ENCODE measurements around the gene UBE2S.

UBE2S gene

GRCh38 chr19:55382522-55383054 lies 25.0 kb downstream of the UBE2S start:
- Histone ChIP-seq H3K4me2 (ENCODE audit: low read depth, low read length, poor library complexity, severe bottlenecking) (peak overlapping the region; percentile 91), H4K20me1 (ENCODE audit: insufficient read depth, low read length, poor library complexity, severe bottlenecking) (peaks cover 18% of the 10 kb centered on the region), H2AFZ (ENCODE audit: low read length) (no peak overlapping the region), H3K9me3 (ENCODE audit: insufficient read depth, low read depth, low read length) (no peaks in the 10 kb centered on the region), H3K4me1 (ENCODE audit: insufficient read depth, low read length, poor library complexity, severe bottlenecking) (peaks cover 31% of the 10 kb centered on the region), H3F3A (ENCODE audit: low read depth) (no peaks in the 10 kb centered on the region), H3K4me3 (ENCODE audit: low read length, poor library complexity, severe bottlenecking) (peak overlapping the region; percentile 77), H3K79me2 (ENCODE audit: insufficient read depth, low read length) (peaks cover 32% of the 10 kb centered on the region), H3K27me3 (ENCODE audit: insufficient read depth, low read length, poor library complexity, severe bottlenecking) (no peaks in the 10 kb centered on the region), H3K36me3 (ENCODE audit: insufficient read depth, low read length) (peaks cover 4% of the 10 kb centered on the region; the same call in 1 of the 2 replicates), H3K9me2 (replicated peaks; ENCODE audit: low read depth, low read length) (no peaks in the 10 kb centered on the region), H3K9ac (ENCODE audit: low read depth, low read length, poor library complexity, severe bottlenecking) (peak overlapping the region; percentile 84)
- TF ChIP-seq, protein P1, sequence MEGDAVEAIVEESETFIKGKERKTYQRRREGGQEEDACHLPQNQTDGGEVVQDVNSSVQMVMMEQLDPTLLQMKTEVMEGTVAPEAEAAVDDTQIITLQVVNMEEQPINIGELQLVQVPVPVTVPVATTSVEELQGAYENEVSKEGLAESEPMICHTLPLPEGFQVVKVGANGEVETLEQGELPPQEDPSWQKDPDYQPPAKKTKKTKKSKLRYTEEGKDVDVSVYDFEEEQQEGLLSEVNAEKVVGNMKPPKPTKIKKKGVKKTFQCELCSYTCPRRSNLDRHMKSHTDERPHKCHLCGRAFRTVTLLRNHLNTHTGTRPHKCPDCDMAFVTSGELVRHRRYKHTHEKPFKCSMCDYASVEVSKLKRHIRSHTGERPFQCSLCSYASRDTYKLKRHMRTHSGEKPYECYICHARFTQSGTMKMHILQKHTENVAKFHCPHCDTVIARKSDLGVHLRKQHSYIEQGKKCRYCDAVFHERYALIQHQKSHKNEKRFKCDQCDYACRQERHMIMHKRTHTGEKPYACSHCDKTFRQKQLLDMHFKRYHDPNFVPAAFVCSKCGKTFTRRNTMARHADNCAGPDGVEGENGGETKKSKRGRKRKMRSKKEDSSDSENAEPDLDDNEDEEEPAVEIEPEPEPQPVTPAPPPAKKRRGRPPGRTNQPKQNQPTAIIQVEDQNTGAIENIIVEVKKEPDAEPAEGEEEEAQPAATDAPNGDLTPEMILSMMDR (conservative IDR thresholded peaks at IDR 0.05; ENCODE audit: low read length), result no peak
- TF ChIP-seq EZH2phosphoT487 (IDR thresholded peaks at IDR 0.05; ENCODE audit: borderline replicate concordance), result no peak

DNA sequence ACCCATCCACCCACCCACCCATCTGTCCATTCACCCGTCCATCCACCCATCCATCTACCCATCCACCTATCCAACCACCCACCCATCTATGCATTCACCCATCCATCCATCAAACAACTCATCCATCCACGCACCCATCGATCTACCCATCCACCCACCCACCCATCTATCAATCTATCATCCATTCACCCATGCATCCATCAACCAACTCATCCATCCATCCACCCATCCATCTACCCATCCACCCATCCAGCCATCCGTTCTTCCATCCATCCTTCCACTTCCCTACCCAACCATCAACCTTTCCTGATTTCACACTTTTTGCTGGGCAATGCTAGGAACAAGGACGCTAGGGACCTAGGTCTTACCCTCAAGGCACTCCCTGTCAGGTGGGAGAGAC lies 25.6 kb downstream of the UBE2S start:
- Histone ChIP-seq H3K9me2 (replicated peaks; ENCODE audit: low read depth, low read length) (no peaks in the 10 kb centered on the region), H3K4me3 (ENCODE audit: low read length, poor library complexity, severe bottlenecking) (no peak overlapping the region), H3K4me1 (ENCODE audit: insufficient read depth, low read length, poor library complexity, severe bottlenecking) (peaks cover 25% of the 10 kb centered on the region), H3F3A (ENCODE audit: low read depth) (no peaks in the 10 kb centered on the region), H3K27me3 (ENCODE audit: insufficient read depth, low read length, poor library complexity, severe bottlenecking) (no peaks in the 10 kb centered on the region), H3K79me2 (ENCODE audit: insufficient read depth, low read length) (peaks cover 27% of the 10 kb centered on the region), H3K9ac (ENCODE audit: low read depth, low read length, poor library complexity, severe bottlenecking) (no peak overlapping the region), H3K9me3 (ENCODE audit: insufficient read depth, low read depth, low read length) (no peaks in the 10 kb centered on the region), H4K20me1 (ENCODE audit: insufficient read depth, low read length, poor library complexity, severe bottlenecking) (peaks cover 12% of the 10 kb centered on the region), H2AFZ (ENCODE audit: low read length) (no peak overlapping the region), H3K36me3 (ENCODE audit: insufficient read depth, low read length) (no peaks in the 10 kb centered on the region), H3K4me2 (ENCODE audit: low read depth, low read length, poor library complexity, severe bottlenecking) (peak overlapping the region; percentile 91)
- no peak for TF ChIP-seq EZH2phosphoT487 (IDR thresholded peaks at IDR 0.05; ENCODE audit: borderline replicate concordance)
- TF ChIP-seq, protein P1 (conservative IDR thresholded peaks at IDR 0.05; ENCODE audit: low read length), result no peak

DNA sequence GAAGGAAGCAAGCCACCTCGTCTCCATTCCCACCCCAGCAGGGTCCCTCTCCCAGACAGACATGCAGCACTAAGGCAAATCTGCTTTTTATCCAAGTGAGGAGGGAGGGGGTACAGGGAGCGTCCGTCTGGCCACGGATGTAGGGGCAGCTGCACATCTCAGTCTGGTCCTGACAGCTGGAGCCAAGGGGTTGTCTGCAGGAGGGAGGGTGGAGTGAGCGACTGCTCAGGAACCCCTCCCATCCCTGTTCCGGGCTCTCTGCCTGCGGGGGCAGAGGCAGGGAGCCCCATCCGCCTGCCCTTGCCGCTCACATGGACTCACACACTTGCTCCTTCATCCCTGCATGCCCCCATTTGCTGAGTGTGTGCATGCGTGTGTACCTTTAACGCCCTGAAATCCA lies 28.4 kb downstream of the UBE2S start:
- TF ChIP-seq, protein P1 (conservative IDR thresholded peaks at IDR 0.05; ENCODE audit: low read length), result no peak
- TF ChIP-seq EZH2phosphoT487 (IDR thresholded peaks at IDR 0.05; ENCODE audit: borderline replicate concordance), result no peak
- Histone ChIP-seq H3K36me3 (ENCODE audit: insufficient read depth, low read length) (no peaks in the 10 kb centered on the region), H3K4me3 (ENCODE audit: low read length, poor library complexity, severe bottlenecking) (no peak overlapping the region), H3K4me2 (ENCODE audit: low read depth, low read length, poor library complexity, severe bottlenecking) (no peak overlapping the region), H3K27me3 (ENCODE audit: insufficient read depth, low read length, poor library complexity, severe bottlenecking) (no peaks in the 10 kb centered on the region), H3K4me1 (ENCODE audit: insufficient read depth, low read length, poor library complexity, severe bottlenecking) (peaks cover 10% of the 10 kb centered on the region), H3K9me3 (ENCODE audit: insufficient read depth, low read depth, low read length) (no peaks in the 10 kb centered on the region), H2AFZ (ENCODE audit: low read length) (no peak overlapping the region), H4K20me1 (ENCODE audit: insufficient read depth, low read length, poor library complexity, severe bottlenecking) (no peaks in the 10 kb centered on the region), H3K79me2 (ENCODE audit: insufficient read depth, low read length) (peaks cover 14% of the 10 kb centered on the region; the same call in 1 of the 2 replicates), H3K9me2 (replicated peaks; ENCODE audit: low read depth, low read length) (no peaks in the 10 kb centered on the region), H3F3A (ENCODE audit: low read depth) (no peaks in the 10 kb centered on the region), H3K9ac (ENCODE audit: low read depth, low read length, poor library complexity, severe bottlenecking) (no peak overlapping the region)
